Endothelial cell of umbilical vein (primary cell): ENCODE measurements around the gene PROM1. TPM values are rescaled to one million over a fixed set of nuclear protein-coding genes. Genes with fewer than 3 reads are reported as not detected.

Experiments used
- BruUV-seq: library from RNA; stranded (reverse); fragments of 400-500 nt; replicated peaks from 2 replicates; lab custom pipeline; 2021; lab: Mats Ljungman, UMichigan
- CTCF ChIA-PET: fragments of 300-600, 350-600 bp; sonication (Branson Sonifier 250); formaldehyde crosslinking; loops from one replicate; lab custom pipeline; 2021; ENCODE audit warnings: antibody characterized with exemption, inconsistent platforms; lab: Charles Lee
- POLR2A ChIA-PET: fragments of 300-600, 350-600 bp; sonication (Branson Sonifier 250); formaldehyde crosslinking; loops from one replicate; lab custom pipeline; 2021; ENCODE audit warnings: antibody characterized with exemption, inconsistent platforms; lab: Charles Lee
- DNase-seq: peaks from one replicate; pipeline ENCODE4 v3.0.0-alpha.2; 2011; ENCODE audit warnings: low read depth, low spot score
- FAIRE-seq: peaks from 2 replicates; lab custom pipeline; 2011; peaks lifted over from hg19 to GRCh38; lab: Jason Lieb, UNC
- H2AFZ ChIP-seq: 2 replicates; pipeline ENCODE4 v1.6.0; 2012; ENCODE audit warnings: low read depth, low read length, control low read depth, inconsistent platforms
- H3K27ac ChIP-seq: 2 replicates; pipeline ENCODE4 v1.5.1; 2011; ENCODE audit warnings: low read depth, mild to moderate bottlenecking, control low read depth, low read length, moderate library complexity; ENCODE audit not compliant: insufficient read depth
- H3K27me3 ChIP-seq, 2 experiments: 2 replicates each; pipeline versions ENCODE4 v1.6.0 to v1.6.1; 2011; ENCODE audit warnings: low read length in 2 of 2, mixed read lengths in 1 of 2; ENCODE audit not compliant: control insufficient read depth in 2 of 2, insufficient read depth in 2 of 2
- H3K36me3 ChIP-seq, 2 experiments: 2 replicates in 1 of 2; 3 replicates in 1 of 2; pipeline ENCODE4 v1.5.1; 2011; ENCODE audit warnings: low read length in 2 of 2, mild to moderate bottlenecking in 1 of 2, moderate library complexity in 1 of 2; ENCODE audit not compliant: control insufficient read depth in 2 of 2, insufficient read depth in 2 of 2; ENCODE audit errors: extremely low read depth in 1 of 2
- H3K4me1 ChIP-seq: 3 replicates; pipeline ENCODE4 v1.5.1; 2011; ENCODE audit warnings: mild to moderate bottlenecking, low read length; ENCODE audit not compliant: control insufficient read depth, insufficient read depth; ENCODE audit errors: extremely low read depth
- H3K4me2 ChIP-seq: 2 replicates; pipeline ENCODE4 v1.6.1; 2011; ENCODE audit warnings: low read length, control low read depth, mixed read lengths; ENCODE audit not compliant: insufficient read depth
- H3K4me3 ChIP-seq, 3 experiments: fragments of 200-600 bp in 1 of 3; sonication (generic), shearing (Covaris generic) in 1 of 3; replicated peaks in 1 of 3; 2 replicates each; pipeline ENCODE4 v1.5.1; 2011 to 2016; ENCODE audit warnings: control low read depth in 3 of 3, low read length in 3 of 3, mild to moderate bottlenecking in 2 of 3, inconsistent platforms in 1 of 3, low read depth in 1 of 3, moderate library complexity in 1 of 3; ENCODE audit not compliant: insufficient read depth in 1 of 3
- H3K79me2 ChIP-seq: 2 replicates; pipeline ENCODE4 v1.6.0; 2012; ENCODE audit warnings: low read length, inconsistent platforms; ENCODE audit not compliant: control insufficient read depth, insufficient read depth
- H3K9ac ChIP-seq: replicated peaks from 2 replicates; pipeline ENCODE3; 2011; ENCODE audit warnings: low read length, control low read depth; ENCODE audit not compliant: insufficient read depth; ENCODE audit errors: extremely low read depth
- H3K9me1 ChIP-seq: replicated peaks from 3 replicates; pipeline ENCODE4 v1.6.0; 2011; ENCODE audit warnings: mild to moderate bottlenecking, low read length; ENCODE audit not compliant: control insufficient read depth, insufficient read depth; ENCODE audit errors: extremely low read depth
- H3K9me3 ChIP-seq: replicated peaks from 2 replicates; pipeline ENCODE4 v1.5.1; 2012; ENCODE audit warnings: low read length, inconsistent platforms; ENCODE audit not compliant: control insufficient read depth, insufficient read depth
- H4K20me1 ChIP-seq: replicated peaks from 2 replicates; pipeline ENCODE3; 2011; ENCODE audit warnings: mild to moderate bottlenecking, low read length; ENCODE audit not compliant: control insufficient read depth, insufficient read depth; ENCODE audit errors: extremely low read depth
- EZH2 ChIP-seq: IDR thresholded peaks from 2 replicates; pipeline ENCODE4 v1.6.1; 2012; ENCODE audit warnings: borderline replicate concordance, low read depth, mild to moderate bottlenecking, moderate library complexity, low read length, inconsistent platforms; ENCODE audit not compliant: severe bottlenecking
- FOS ChIP-seq: IDR thresholded peaks from 2 replicates; pipeline ENCODE4 v1.6.1; 2011; ENCODE audit warnings: mild to moderate bottlenecking, low read length, moderate library complexity, borderline replicate concordance; ENCODE audit not compliant: insufficient read depth
- GATA2 ChIP-seq: IDR thresholded peaks from 2 replicates; pipeline ENCODE4 v1.7.0; 2011; ENCODE audit warnings: low read depth, mild to moderate bottlenecking, moderate library complexity, mixed read lengths, low read length; ENCODE audit not compliant: insufficient read length, insufficient read depth
- JUN ChIP-seq: IDR thresholded peaks from 2 replicates; pipeline ENCODE4 v1.6.1; 2011; ENCODE audit warnings: borderline replicate concordance, low read depth; ENCODE audit not compliant: insufficient read length, insufficient read depth
- MYC ChIP-seq: IDR thresholded peaks from one replicate; pipeline ENCODE4 v1.6.1; 2011; ENCODE audit warnings: mild to moderate bottlenecking, low read depth, low read length
- POLR2A ChIP-seq: IDR thresholded peaks from 2 replicates; pipeline ENCODE4 v1.6.1; 2012; ENCODE audit warnings: low read depth, mild to moderate bottlenecking, control low read depth, low read length
- POLR2AphosphoS5 ChIP-seq: IDR thresholded peaks from 2 replicates; pipeline ENCODE4 v1.6.1; 2012; ENCODE audit warnings: low read depth, mild to moderate bottlenecking, control low read depth, low read length, moderate library complexity; ENCODE audit not compliant: insufficient read depth
- dilution Hi-C: fragments of 300-500 bp; cut with MboI; formaldehyde crosslinking; loops from one replicate; pipeline ENCODE4 v1.15.0; 2019; ENCODE audit warnings: low sequenced_read_pairs; ENCODE audit not compliant: extremely low pct_ligation_motif_present
- intact Hi-C: fragments of 100-400 bp; cut with micrococcal nuclease; formaldehyde crosslinking; loops from one replicate; pipeline ENCODE4 v1.10.0; 2022
- polyA plus RNA-seq, 4 experiments: library from polyadenylated mRNA; depleted of rRNA in 3 of 4; stranded (reverse) in 3 of 4; unstranded in 1 of 4; fragments of >200 nt; gene quantifications; 2 replicates each; pipeline versions ENCODE4 v1.2.1 to v1.2.3, GENCODE V29; 2011 to 2012; ENCODE audit warnings: missing spikeins in 1 of 4
- total RNA-seq: library from RNA; stranded (reverse); gene quantifications from 2 replicates; pipeline ENCODE4 v1.2.3, GENCODE V29; 2021
- TF ChIP-seq, protein P1 (sequence below): IDR thresholded peaks from 2 replicates; pipeline ENCODE4 v1.6.1; 2011; ENCODE audit not compliant: insufficient read depth, insufficient read length
- TF ChIP-seq, protein P2 (sequence below), 2 donors: IDR thresholded peaks; 1 replicate in 1 of 2; 2 replicates in 1 of 2; pipeline ENCODE4 v1.5.1; 2011; ENCODE audit warnings: low read length in 2 of 2, mild to moderate bottlenecking in 2 of 2, moderate library complexity in 2 of 2, control low read depth in 1 of 2, inconsistent platforms in 1 of 2, low read depth in 1 of 2; ENCODE audit not compliant: insufficient read depth in 1 of 2; ENCODE audit errors: extremely low read depth in 1 of 2

PROM1 gene
- total and polyA plus RNA-seq, 2 donors (not counting 3 experiments of a cell fraction or from before 2014, with no cell fraction given) = 0.36 to 1.7 TPM

DNA sequence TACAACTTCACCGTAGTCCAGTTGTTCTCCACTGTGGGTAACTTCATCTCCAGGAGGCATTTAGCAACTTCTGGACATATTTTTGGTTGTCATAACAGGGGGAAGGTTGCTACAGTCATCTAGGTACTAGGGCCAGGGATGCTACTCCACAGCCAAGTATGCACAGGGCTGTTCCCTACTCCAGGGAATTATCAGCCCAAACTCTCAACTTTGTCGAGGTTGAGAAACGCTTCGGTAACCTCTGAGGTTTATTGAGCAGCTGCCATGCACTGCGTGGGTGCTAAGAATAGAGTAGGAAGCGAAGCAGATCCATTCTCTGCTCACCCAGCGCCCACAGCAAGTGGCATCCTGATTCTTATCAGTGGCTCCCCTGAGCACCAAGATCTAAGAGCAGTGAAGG is 153.5 kb downstream of the PROM1 start:
- H4K20me1 ChIP-seq = no peaks in the 10 kb centered on the region
- H3K27me3 ChIP-seq = peaks cover 2 to 5% of the 10 kb centered on the region in 2 experiments
- no peak overlapping the region for H3K9ac ChIP-seq
- intact Hi-C loops (no loop called here), dilution Hi-C loops (no loop called here)
- ChIA-PET POLR2A (no interaction called here), CTCF (interaction anchor here (2.2 kb wide), 1 partner anchor 48 kb away, joined by 7 read pairs; no protein-coding TSS in a partner anchor)
- no peak overlapping the region for H3K4me3 ChIP-seq
- no peak overlapping the region for H3K4me2 ChIP-seq
- no peak for DNase-seq
- H3K36me3 ChIP-seq = no peaks in the 10 kb centered on the region
- BruUV-seq = no TSS peak
- H3K9me1 ChIP-seq = no peaks in the 10 kb centered on the region
- FAIRE-seq = no peak
- H3K27ac ChIP-seq = no peak overlapping the region
- H3K4me1 ChIP-seq = no peaks in the 10 kb centered on the region
- H2AFZ ChIP-seq = no peak overlapping the region
- TF ChIP-seq JUN (no peak), EZH2 (no peak), POLR2AphosphoS5 (no peak), MYC (no peak), FOS (no peak), POLR2A (no peak), GATA2 (no peak)
- TF ChIP-seq, protein P1, sequence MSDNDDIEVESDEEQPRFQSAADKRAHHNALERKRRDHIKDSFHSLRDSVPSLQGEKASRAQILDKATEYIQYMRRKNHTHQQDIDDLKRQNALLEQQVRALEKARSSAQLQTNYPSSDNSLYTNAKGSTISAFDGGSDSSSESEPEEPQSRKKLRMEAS = no peak
- TF ChIP-seq, protein P2, sequence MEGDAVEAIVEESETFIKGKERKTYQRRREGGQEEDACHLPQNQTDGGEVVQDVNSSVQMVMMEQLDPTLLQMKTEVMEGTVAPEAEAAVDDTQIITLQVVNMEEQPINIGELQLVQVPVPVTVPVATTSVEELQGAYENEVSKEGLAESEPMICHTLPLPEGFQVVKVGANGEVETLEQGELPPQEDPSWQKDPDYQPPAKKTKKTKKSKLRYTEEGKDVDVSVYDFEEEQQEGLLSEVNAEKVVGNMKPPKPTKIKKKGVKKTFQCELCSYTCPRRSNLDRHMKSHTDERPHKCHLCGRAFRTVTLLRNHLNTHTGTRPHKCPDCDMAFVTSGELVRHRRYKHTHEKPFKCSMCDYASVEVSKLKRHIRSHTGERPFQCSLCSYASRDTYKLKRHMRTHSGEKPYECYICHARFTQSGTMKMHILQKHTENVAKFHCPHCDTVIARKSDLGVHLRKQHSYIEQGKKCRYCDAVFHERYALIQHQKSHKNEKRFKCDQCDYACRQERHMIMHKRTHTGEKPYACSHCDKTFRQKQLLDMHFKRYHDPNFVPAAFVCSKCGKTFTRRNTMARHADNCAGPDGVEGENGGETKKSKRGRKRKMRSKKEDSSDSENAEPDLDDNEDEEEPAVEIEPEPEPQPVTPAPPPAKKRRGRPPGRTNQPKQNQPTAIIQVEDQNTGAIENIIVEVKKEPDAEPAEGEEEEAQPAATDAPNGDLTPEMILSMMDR (IDR thresholded peaks at IDR 0.05; ENCODE audit: extremely low read depth in 1 of 2, insufficient read depth in 1 of 2, low read depth in 1 of 2, low read length in 2 of 2) = no peak
- H3K79me2 ChIP-seq = no peaks in the 10 kb centered on the region
- no peaks in the 10 kb centered on the region for H3K9me3 ChIP-seq
